22Rv1 (cell line): Measurements from ENCODE around the gene COMMD4.

Experiments used
- CTCF ChIP-seq: fragments of 450-650 bp; IDR thresholded peaks from 2 replicates; pipeline ENCODE4 v1.5.1; 2017; ENCODE audit warnings: mild to moderate bottlenecking
- ZFX ChIP-seq: fragments of 450-650 bp; IDR thresholded peaks from 2 replicates; pipeline ENCODE4 v1.6.1; 2017; ENCODE audit warnings: antibody characterized with exemption, borderline replicate concordance

GRCh38 chr15:75302318-75302717 lies 33.5 kb upstream of the COMMD4 start:
- TF ChIP-seq CTCF (no peak), ZFX (no peak)
